Measurements from ENCODE around the gene CXorf51A. TPM values are rescaled to one million over a fixed set of nuclear protein-coding genes. Genes with fewer than 3 reads are reported as not detected.
"Not testable (repeated sequence)": the region's sequence is repeated elsewhere in the genome, so short reads cannot be mapped to it uniquely, and the experiment has no call there.

Gene CXorf51A
- not detected in 2 replicates for total RNA-seq

- DNase-seq = not testable (repeated sequence)
Measured at GRCh38 chrX:146814644-146815043, at the start of gene CXorf51A. Gene CXorf51A (minus strand): TSS chrX:146814744. CDS start chrX:146814723, 21 bp downstream.

GRCh38 chrX:146863566-146863965 lies 49.0 kb upstream of the CXorf51A start:
- no peak for DNase-seq

GRCh38 chrX:146854281-146854680 lies 39.7 kb upstream of the CXorf51A start:
- no peak for DNase-seq

DNA sequence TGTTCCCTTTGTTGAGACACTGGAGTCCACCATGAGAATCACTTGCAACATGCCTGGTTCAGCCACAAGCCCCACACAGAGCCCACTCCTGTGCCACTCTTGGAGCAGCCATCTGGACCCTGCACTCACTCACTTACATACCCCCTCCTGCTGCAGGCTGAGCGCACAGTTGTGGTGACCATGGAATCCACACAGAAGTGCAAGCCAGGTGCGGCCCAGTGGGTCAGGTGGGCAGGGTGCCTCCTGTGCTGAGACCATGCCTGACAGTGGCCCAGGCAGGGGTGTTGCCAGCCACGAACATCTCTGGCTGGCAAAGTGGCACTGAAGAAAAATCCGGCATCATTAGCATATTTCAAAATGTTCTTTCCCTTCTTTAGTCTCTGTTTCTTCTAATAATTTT lies 17.4 kb upstream of the CXorf51A start:
- DNase-seq = no peak

DNA sequence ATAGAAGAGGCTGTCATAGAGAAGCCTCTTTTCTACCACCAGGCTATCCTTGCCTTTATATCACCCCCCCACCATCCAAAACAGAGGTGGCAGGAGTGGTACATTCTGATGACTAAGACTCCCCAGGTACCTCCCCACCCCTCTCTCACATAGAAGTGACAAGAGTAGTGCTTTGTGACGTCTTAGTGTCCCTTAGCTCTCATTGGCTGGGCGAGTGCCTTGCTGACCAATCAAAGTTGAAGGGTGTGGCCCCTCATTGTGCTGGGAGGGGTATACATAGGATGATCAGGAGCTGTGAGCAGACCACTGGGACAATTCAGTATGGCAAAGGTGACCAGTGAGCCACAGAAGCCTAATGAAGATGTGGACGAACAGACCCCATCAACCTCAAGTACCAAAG lies 5.1 kb downstream of the CXorf51A start, which contains the start of gene CXorf51B:
CXorf51B (plus strand) TSS at position 301 of the 400 bp plus-strand sequence; CDS start at position 322, 21 bp downstream.
- not testable (repeated sequence) for DNase-seq

Other genes starting within 250 kb of the CXorf51A start
- gene CXorf51B, start 5.0 kb downstream of the CXorf51A start, total RNA-seq = not detected in 2 replicates